HepG2 (cell line): ENCODE measurements around the gene GOLGA7B. TPM values are rescaled to one million over a fixed set of nuclear protein-coding genes. Genes with fewer than 3 reads are reported as not detected.

ENCODE experiments used
- ARNT2 ChIP-seq: sonication (generic); formaldehyde crosslinking; IDR thresholded peaks from 2 replicates; pipeline ENCODE4 v1.8.0; 2022; ENCODE audit warnings: mild to moderate bottlenecking, low read depth, missing genetic modification reagents, moderate library complexity
- GMEB1 ChIP-seq: sonication (generic); formaldehyde crosslinking; IDR thresholded peaks from 2 replicates; pipeline ENCODE4 v1.5.1; 2020; ENCODE audit warnings: missing genetic modification reagents, mild to moderate bottlenecking, borderline replicate concordance
- HNRNPL ChIP-seq: fragments of 200-400 bp; formaldehyde crosslinking; IDR thresholded peaks from 2 replicates; pipeline ENCODE4 v1.6.1; 2017; ENCODE audit warnings: mild to moderate bottlenecking, low read depth, low read length
- HOXA7 ChIP-seq: sonication (generic); formaldehyde crosslinking; IDR thresholded peaks from 2 replicates; pipeline ENCODE4 v1.8.1; 2022; ENCODE audit warnings: mild to moderate bottlenecking, missing genetic modification reagents, moderate library complexity
- NFE2L1 ChIP-seq: sonication (generic); formaldehyde crosslinking; IDR thresholded peaks from 2 replicates; pipeline ENCODE4 v1.4.0; 2020; ENCODE audit warnings: missing genetic modification reagents, mild to moderate bottlenecking, borderline replicate concordance
- PLRG1 ChIP-seq: fragments of 450-650 bp; conservative IDR thresholded peaks from 2 replicates; pipeline ENCODE4 v1.6.1; 2016
- RCOR2 ChIP-seq: IDR thresholded peaks from 2 replicates; pipeline ENCODE4 v1.6.1; 2016; ENCODE audit warnings: missing biosample characterization, missing genetic modification reagents
- ZBTB3 ChIP-seq: sonication (generic); formaldehyde crosslinking; IDR thresholded peaks from 2 replicates; pipeline ENCODE4 v1.4.0; 2020; ENCODE audit warnings: low read depth, mild to moderate bottlenecking, moderate library complexity, missing genetic modification reagents, borderline replicate concordance
- ZGPAT ChIP-seq: IDR thresholded peaks from 2 replicates; pipeline ENCODE4 v1.6.1; 2016; ENCODE audit warnings: mild to moderate bottlenecking
- ZKSCAN5 ChIP-seq: sonication (generic); formaldehyde crosslinking; IDR thresholded peaks from 2 replicates; pipeline ENCODE4 v1.5.1; 2020; ENCODE audit warnings: mild to moderate bottlenecking, missing genetic modification reagents
- ZNF816 ChIP-seq: sonication (generic); formaldehyde crosslinking; IDR thresholded peaks from 2 replicates; pipeline ENCODE4 v1.8.0; 2022; ENCODE audit warnings: missing genetic modification reagents, mild to moderate bottlenecking, borderline replicate concordance
- polyA plus RNA-seq, 8 experiments: library from polyadenylated mRNA; depleted of rRNA in 3 of 8; stranded (reverse) in 7 of 8; unstranded in 1 of 8; fragments of >200 nt; fragmentation: Illumina TruSeq in 4 of 8; extraction: Trizol in 4 of 8; gene quantifications; 2 replicates each; pipeline versions ENCODE4 v1.2.1 to v1.2.3, GENCODE V29; 2011 to 2016; ENCODE audit warnings: low read depth in 4 of 8, missing spikeins in 1 of 8, mixed read lengths in 1 of 8; ENCODE audit not compliant: insufficient read depth in 1 of 8
- total RNA-seq, 5 experiments: library from RNA; depleted of rRNA; stranded (reverse); fragments of >200 nt; fragmentation: Illumina TruSeq; extraction: Trizol; gene quantifications; 2 replicates each; pipeline ENCODE4 v1.2.3, GENCODE V29; 2016; ENCODE audit warnings: low read depth in 1 of 5
- TF ChIP-seq, protein P1 (sequence below): sonication (generic); formaldehyde crosslinking; IDR thresholded peaks from 2 replicates; pipeline ENCODE4 v1.4.0; 2020; ENCODE audit warnings: missing genetic modification reagents
- TF ChIP-seq, protein P2 (sequence below): sonication (generic); formaldehyde crosslinking; conservative IDR thresholded peaks from 2 replicates; pipeline ENCODE4 v1.4.0; 2020; ENCODE audit warnings: missing genetic modification reagents
- TF ChIP-seq, protein P3 (sequence below): IDR thresholded peaks from 2 replicates; pipeline ENCODE4 v1.6.1; 2016; ENCODE audit warnings: low read depth, missing genetic modification reagents, missing compliant biosample characterization

Gene GOLGA7B
- total and polyA plus RNA-seq, 2 of the 13 experiments (the other 11 are each of a cell fraction or from before 2014, with no cell fraction given) = not detected

DNA sequence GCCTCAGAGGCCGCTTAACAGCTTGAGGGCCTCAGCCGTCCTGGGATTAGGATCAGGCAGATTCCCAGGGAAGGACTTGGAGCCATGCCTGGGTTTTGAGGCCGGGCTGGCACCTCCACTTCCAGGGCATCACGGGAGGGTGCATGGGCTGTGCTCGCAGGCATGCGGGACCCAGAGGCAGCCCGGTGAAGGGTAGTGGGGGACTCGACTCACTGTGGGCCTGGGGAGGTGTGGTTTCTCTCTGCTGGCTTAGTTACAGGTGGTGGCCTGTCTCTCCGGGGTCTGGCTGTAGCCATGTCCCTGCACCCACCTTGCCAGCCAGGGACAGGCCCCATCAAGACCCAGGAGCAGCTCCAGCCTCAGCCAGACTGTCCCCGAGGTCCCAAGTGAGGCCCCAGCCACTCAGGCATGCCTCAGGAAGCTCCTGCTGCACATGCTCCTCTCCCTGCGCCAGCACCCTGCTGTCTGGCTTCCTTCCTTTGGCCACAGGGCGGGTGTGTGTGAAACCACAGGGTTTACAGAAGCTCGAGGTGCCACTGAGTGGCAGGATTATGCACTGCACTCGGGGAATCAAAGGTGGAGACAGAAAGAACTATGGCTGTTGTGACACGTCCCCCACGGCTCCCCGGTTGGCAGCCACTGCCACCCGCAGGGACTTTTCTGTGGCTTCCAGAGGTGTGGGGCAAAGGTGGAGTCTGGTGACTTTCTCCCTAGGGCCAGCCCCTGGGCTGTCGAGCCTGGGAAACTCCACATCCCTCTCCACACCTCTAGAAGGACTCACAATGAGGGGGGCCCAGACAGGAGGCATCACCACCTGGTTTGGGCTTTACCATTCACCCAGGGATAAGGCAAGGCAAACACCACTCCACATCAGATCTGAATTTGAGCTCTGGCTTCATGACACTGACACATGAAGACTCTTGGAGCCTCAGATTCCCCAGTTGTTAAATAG, 19.7 kb downstream of the GOLGA7B start (continued):
- TF ChIP-seq, protein P1, sequence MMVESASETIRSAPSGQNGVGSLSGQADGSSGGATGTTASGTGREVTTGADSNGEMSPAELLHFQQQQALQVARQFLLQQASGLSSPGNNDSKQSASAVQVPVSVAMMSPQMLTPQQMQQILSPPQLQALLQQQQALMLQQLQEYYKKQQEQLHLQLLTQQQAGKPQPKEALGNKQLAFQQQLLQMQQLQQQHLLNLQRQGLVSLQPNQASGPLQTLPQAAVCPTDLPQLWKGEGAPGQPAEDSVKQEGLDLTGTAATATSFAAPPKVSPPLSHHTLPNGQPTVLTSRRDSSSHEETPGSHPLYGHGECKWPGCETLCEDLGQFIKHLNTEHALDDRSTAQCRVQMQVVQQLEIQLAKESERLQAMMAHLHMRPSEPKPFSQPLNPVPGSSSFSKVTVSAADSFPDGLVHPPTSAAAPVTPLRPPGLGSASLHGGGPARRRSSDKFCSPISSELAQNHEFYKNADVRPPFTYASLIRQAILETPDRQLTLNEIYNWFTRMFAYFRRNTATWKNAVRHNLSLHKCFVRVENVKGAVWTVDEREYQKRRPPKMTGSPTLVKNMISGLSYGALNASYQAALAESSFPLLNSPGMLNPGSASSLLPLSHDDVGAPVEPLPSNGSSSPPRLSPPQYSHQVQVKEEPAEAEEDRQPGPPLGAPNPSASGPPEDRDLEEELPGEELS (CRISPR knock-in tag) = no peak
- TF ChIP-seq ZBTB3 (CRISPR knock-in tag) = no peak
- no peak for TF ChIP-seq ARNT2
- TF ChIP-seq, protein P2, sequence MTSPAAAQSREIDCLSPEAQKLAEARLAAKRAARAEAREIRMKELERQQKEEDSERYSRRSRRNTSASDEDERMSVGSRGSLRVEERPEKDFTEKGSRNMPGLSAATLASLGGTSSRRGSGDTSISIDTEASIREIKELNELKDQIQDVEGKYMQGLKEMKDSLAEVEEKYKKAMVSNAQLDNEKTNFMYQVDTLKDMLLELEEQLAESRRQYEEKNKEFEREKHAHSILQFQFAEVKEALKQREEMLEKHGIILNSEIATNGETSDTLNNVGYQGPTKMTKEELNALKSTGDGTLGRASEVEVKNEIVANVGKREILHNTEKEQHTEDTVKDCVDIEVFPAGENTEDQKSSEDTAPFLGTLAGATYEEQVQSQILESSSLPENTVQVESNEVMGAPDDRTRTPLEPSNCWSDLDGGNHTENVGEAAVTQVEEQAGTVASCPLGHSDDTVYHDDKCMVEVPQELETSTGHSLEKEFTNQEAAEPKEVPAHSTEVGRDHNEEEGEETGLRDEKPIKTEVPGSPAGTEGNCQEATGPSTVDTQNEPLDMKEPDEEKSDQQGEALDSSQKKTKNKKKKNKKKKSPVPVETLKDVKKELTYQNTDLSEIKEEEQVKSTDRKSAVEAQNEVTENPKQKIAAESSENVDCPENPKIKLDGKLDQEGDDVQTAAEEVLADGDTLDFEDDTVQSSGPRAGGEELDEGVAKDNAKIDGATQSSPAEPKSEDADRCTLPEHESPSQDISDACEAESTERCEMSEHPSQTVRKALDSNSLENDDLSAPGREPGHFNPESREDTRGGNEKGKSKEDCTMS (CRISPR knock-in tag) = no peak
- no peak for TF ChIP-seq ZNF816
- TF ChIP-seq, protein P3, sequence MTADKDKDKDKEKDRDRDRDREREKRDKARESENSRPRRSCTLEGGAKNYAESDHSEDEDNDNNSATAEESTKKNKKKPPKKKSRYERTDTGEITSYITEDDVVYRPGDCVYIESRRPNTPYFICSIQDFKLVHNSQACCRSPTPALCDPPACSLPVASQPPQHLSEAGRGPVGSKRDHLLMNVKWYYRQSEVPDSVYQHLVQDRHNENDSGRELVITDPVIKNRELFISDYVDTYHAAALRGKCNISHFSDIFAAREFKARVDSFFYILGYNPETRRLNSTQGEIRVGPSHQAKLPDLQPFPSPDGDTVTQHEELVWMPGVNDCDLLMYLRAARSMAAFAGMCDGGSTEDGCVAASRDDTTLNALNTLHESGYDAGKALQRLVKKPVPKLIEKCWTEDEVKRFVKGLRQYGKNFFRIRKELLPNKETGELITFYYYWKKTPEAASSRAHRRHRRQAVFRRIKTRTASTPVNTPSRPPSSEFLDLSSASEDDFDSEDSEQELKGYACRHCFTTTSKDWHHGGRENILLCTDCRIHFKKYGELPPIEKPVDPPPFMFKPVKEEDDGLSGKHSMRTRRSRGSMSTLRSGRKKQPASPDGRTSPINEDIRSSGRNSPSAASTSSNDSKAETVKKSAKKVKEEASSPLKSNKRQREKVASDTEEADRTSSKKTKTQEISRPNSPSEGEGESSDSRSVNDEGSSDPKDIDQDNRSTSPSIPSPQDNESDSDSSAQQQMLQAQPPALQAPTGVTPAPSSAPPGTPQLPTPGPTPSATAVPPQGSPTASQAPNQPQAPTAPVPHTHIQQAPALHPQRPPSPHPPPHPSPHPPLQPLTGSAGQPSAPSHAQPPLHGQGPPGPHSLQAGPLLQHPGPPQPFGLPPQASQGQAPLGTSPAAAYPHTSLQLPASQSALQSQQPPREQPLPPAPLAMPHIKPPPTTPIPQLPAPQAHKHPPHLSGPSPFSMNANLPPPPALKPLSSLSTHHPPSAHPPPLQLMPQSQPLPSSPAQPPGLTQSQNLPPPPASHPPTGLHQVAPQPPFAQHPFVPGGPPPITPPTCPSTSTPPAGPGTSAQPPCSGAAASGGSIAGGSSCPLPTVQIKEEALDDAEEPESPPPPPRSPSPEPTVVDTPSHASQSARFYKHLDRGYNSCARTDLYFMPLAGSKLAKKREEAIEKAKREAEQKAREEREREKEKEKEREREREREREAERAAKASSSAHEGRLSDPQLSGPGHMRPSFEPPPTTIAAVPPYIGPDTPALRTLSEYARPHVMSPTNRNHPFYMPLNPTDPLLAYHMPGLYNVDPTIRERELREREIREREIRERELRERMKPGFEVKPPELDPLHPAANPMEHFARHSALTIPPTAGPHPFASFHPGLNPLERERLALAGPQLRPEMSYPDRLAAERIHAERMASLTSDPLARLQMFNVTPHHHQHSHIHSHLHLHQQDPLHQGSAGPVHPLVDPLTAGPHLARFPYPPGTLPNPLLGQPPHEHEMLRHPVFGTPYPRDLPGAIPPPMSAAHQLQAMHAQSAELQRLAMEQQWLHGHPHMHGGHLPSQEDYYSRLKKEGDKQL (CRISPR knock-in tag) = no peak
- TF ChIP-seq RCOR2 = no peak
- no peak for TF ChIP-seq NFE2L1 (CRISPR knock-in tag)
- TF ChIP-seq HNRNPL = no peak
- no peak for TF ChIP-seq GMEB1
- TF ChIP-seq HOXA7 = no peak
- TF ChIP-seq ZGPAT (CRISPR knock-in tag) = no peak; the same call in 1 of the 2 replicates
- no peak for TF ChIP-seq PLRG1
- no peak for TF ChIP-seq ZKSCAN5 (CRISPR knock-in tag)
